Bronchial epithelial cell (primary cell): Measurements from ENCODE around the gene TNS3. TPM values are rescaled to one million over a fixed set of nuclear protein-coding genes. Genes with fewer than 3 reads are reported as not detected.
A peak's percentile ranks its signal among the peaks of the same experiment; 100 is the strongest.

Experiments used
- DNase-seq: peaks from one replicate; pipeline ENCODE4 v3.0.0-alpha.2; 2010; ENCODE audit warnings: low read depth
- FAIRE-seq: peaks from 2 replicates; lab custom pipeline; 2011; peaks lifted over from hg19 to GRCh38; lab: Jason Lieb, UNC
- H3K27me3 ChIP-seq: 2 replicates; pipeline ENCODE4 v1.5.1; 2011; ENCODE audit warnings: low read length; ENCODE audit not compliant: control insufficient read depth, insufficient read depth
- H3K36me3 ChIP-seq: 2 replicates; pipeline ENCODE4 v1.5.1; 2011; ENCODE audit warnings: low read length; ENCODE audit not compliant: control insufficient read depth, insufficient read depth
- H3K4me3 ChIP-seq: 2 replicates; pipeline ENCODE4 v1.5.1; 2011; ENCODE audit warnings: mild to moderate bottlenecking, low read depth, low read length, control low read depth
- total RNA-seq: library from RNA; depleted of rRNA; stranded (reverse); fragments of >200 nt; gene quantifications from 2 replicates; pipeline ENCODE4 v1.2.1, GENCODE V29; 2014
- TF ChIP-seq, protein P1 (sequence below): IDR thresholded peaks from 2 replicates; pipeline ENCODE4 v1.5.1; 2011; ENCODE audit warnings: mild to moderate bottlenecking, moderate library complexity, low read length, control low read depth, inconsistent platforms; ENCODE audit not compliant: insufficient read depth, severe bottlenecking

The TNS3 gene
- total RNA-seq, 1 donor from 2014 or later = 2.6 TPM

DNA sequence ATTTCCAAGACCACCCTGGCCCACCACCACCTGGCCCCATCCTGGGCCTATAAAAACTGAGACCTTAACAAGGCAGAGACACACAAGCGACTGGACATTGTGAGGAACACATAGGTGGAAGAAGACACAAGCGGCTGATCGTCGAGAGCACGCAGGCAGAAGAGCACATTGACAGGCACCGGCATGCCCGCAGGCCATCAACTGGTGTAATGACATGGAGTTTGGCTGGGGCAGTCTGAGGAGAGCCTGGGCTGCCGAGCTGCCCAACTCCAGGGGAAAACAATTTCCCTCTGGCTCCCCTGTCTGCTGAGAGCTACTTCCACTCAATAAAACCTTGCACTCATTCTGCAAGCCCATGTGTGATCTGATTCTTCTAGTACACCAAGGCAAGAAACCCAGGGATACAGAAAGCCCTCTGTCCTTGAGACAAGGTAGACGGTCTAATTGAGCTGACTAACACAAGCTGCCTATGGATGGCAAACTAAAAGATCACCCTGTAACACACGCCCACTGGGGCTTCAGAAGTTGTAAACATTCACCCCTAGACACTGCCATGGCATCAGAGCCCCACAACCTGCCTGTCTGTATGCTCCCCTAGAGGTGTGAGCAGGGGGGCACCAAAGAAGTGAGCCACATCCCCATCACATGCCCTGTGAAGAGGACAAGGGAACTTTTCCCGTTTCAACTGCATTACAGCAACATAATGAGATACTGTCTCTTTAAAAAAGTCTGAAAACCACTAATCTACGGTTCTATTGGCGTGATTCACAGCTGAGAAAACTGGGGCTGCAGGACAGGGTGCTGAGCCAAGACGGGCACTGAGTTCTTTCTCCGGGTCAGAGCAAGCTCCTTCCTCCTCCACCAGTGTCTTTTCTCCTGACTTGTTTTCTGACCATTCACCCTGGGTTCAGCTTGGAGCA, 18.5 kb upstream of the TNS3 start:
- FAIRE-seq = peak; percentile 13
- TF ChIP-seq, protein P1, sequence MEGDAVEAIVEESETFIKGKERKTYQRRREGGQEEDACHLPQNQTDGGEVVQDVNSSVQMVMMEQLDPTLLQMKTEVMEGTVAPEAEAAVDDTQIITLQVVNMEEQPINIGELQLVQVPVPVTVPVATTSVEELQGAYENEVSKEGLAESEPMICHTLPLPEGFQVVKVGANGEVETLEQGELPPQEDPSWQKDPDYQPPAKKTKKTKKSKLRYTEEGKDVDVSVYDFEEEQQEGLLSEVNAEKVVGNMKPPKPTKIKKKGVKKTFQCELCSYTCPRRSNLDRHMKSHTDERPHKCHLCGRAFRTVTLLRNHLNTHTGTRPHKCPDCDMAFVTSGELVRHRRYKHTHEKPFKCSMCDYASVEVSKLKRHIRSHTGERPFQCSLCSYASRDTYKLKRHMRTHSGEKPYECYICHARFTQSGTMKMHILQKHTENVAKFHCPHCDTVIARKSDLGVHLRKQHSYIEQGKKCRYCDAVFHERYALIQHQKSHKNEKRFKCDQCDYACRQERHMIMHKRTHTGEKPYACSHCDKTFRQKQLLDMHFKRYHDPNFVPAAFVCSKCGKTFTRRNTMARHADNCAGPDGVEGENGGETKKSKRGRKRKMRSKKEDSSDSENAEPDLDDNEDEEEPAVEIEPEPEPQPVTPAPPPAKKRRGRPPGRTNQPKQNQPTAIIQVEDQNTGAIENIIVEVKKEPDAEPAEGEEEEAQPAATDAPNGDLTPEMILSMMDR = no peak

DNA sequence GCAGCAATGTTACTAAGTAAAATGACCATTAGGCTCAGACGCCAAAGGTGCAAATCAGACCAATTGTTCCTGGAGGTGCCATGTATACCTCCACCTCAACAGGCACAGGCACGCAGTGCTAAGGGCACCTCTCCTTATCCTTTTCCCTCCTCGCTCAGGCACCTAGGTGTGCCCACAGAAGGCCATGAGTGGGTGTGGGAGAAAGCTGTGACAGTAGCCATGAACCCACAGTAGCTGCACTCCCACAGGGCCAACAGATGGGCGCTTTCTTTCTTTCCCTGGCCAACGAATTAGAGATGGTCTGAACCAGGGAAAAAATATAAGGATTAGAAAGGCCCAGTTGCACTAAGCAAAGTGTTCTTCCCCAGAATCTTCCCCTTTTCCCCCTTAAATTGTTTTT, 15.5 kb upstream of the TNS3 start:
- DNase-seq (no peak), FAIRE-seq (no peak)
- H3K4me3 ChIP-seq = no peak overlapping the region
- H3K36me3 ChIP-seq = no peaks in the 10 kb centered on the region
- TF ChIP-seq, protein P1 = no peak
- no peaks in the 10 kb centered on the region for H3K27me3 ChIP-seq

More for the DNA sequence above, 18.5 kb upstream of the TNS3 start:
- Histone ChIP-seq H3K27me3 (no peaks in the 10 kb centered on the region), H3K4me3 (no peak overlapping the region), H3K36me3 (no peaks in the 10 kb centered on the region)
- peak; percentile 85 for DNase-seq

DNA sequence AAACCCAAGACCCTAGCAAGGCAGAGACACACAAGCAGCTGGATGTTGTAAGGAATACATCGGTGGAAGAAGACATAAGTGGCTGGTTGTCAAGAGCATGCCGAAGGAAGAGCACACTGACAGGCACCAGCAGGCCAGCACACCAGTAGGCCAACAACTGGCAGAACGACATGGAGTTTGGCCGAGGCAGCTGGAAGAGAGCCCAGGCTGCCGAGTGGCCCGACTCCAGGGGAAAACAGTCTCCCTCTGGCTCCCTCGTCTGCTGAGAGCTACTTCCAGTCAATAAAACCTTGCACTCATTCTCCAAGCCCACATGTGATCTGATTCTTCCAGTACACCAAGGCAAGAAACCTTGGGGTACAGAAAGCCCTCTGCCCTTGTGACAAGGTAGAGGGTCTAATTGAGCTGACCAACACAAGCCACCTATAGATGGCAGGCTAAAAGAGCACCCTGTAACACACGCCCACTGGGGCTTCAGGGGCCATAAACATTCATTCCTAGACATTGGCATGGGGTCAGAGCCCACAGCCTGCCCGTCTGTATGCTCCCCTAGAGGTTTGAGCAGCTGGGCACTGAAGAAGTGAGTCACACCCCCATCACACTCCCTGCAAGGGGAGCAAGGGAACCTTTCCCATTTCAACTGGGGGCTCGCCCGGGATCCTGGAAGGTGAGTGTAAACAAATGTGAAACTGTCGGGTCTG, 14.7 kb upstream of the TNS3 start:
- Histone ChIP-seq H3K27me3 (no peaks in the 10 kb centered on the region), H3K4me3 (no peak overlapping the region), H3K36me3 (no peaks in the 10 kb centered on the region)
- DNase-seq (no peak), FAIRE-seq (no peak)
- TF ChIP-seq, protein P1 = no peak

DNA sequence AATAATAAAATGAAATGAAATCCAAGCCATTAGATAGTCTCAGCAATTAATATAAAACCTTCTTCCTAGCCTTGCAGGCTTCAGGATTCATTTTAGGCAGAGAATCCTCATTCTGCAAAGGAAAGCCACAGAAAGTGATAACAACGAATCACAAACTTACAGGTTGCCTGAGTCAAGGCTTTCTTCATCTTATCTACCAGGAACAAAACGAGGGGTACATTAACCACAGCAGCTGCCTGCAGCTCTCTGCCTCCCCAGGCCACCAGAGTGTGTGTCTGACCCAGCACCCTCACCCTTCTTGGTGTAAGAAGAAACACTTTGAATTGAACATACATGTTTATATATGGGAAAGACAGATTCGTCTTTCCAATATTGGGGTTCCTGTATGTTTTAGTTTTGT, 12.5 kb upstream of the TNS3 start:
- TF ChIP-seq, protein P1 = no peak
- FAIRE-seq = no peak
- H3K36me3 ChIP-seq = no peaks in the 10 kb centered on the region
- H3K4me3 ChIP-seq = no peak overlapping the region
- DNase-seq = no peak
- H3K27me3 ChIP-seq = no peaks in the 10 kb centered on the region

DNA sequence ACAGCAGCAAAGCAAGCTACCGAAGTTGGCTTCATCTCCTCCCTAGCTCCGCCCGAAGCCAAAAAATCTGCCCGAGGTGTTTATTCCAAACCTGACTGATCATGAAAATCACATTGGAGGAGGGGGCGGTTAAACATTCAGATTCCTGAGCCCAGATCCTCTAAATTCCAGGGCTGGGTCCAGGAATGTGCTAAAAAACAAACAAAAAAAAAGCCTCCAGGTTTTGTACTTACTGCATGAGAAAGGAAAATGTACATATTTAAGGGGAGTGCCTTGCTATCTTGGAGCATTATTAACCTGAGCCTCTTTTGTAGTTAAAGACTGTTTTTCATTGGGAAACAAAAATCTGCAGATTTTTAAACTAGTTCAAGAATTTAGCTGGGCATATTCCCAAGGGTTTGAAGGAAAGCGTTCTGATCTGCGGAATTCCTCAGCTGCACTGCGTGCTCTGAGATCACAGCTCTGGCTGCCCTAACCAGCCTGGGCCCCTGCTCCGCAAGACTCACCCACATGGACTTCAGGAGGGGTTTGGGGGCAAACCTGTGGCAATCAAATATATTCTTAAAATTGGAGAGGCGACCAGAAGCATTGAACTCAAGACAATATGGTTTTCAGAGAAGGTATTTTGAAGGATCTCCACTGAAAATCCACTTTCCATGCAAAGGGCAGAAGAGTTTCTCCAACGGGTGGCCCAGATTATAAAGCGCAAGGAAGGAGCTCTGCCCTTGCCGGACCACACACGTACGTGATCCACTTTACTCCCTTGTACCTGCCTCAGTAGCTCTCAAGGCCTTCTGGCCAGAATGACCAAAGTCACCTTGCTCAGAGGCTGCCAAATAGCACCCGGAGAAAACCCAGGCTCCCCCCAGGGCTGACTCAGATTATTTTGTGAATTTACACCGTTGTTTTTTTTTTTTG, 10.0 kb upstream of the TNS3 start:
- H3K36me3 ChIP-seq = no peaks in the 10 kb centered on the region
- TF ChIP-seq, protein P1 = no peak
- H3K4me3 ChIP-seq = no peak overlapping the region
- FAIRE-seq (no peak), DNase-seq (no peak)
- H3K27me3 ChIP-seq = no peaks in the 10 kb centered on the region
